ENCODE data around the gene COPZ1.

Gene COPZ1

DNA sequence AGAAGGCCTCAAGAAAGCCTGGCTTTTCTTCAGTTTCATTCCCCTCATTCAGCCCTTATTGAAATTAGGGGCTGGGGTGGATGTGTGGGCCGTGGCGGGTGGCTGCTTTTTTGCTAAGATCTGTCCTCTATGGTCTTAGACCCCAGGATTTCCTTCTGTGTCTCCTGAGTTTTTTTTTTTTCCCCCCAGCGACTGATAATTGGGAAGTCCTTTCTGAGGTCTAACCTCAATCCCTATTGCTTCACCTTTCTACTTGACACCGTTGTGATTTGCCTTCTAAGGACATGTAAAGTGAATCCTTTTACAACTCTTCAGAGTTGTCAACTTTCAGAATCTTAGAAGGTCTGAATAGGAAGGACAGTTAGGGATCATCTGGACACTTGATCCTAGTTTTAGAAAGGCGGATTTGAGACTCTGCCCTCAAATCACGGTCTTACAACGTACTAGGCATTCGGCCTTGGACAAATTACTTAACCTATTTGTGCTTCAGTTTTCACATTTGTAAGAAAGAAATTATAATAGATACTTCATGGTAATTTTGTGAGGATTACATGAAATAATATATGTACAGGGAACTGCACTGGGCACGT is 34.9 kb downstream of the COPZ1 start:
- TF ChIP-seq, protein P1, sequence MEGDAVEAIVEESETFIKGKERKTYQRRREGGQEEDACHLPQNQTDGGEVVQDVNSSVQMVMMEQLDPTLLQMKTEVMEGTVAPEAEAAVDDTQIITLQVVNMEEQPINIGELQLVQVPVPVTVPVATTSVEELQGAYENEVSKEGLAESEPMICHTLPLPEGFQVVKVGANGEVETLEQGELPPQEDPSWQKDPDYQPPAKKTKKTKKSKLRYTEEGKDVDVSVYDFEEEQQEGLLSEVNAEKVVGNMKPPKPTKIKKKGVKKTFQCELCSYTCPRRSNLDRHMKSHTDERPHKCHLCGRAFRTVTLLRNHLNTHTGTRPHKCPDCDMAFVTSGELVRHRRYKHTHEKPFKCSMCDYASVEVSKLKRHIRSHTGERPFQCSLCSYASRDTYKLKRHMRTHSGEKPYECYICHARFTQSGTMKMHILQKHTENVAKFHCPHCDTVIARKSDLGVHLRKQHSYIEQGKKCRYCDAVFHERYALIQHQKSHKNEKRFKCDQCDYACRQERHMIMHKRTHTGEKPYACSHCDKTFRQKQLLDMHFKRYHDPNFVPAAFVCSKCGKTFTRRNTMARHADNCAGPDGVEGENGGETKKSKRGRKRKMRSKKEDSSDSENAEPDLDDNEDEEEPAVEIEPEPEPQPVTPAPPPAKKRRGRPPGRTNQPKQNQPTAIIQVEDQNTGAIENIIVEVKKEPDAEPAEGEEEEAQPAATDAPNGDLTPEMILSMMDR (conservative IDR thresholded peaks at IDR 0.05) = no peak
- no peak for TF ChIP-seq ZFX (IDR thresholded peaks at IDR 0.05)
- peak overlapping the region; percentile 86 for H3K27ac ChIP-seq

DNA sequence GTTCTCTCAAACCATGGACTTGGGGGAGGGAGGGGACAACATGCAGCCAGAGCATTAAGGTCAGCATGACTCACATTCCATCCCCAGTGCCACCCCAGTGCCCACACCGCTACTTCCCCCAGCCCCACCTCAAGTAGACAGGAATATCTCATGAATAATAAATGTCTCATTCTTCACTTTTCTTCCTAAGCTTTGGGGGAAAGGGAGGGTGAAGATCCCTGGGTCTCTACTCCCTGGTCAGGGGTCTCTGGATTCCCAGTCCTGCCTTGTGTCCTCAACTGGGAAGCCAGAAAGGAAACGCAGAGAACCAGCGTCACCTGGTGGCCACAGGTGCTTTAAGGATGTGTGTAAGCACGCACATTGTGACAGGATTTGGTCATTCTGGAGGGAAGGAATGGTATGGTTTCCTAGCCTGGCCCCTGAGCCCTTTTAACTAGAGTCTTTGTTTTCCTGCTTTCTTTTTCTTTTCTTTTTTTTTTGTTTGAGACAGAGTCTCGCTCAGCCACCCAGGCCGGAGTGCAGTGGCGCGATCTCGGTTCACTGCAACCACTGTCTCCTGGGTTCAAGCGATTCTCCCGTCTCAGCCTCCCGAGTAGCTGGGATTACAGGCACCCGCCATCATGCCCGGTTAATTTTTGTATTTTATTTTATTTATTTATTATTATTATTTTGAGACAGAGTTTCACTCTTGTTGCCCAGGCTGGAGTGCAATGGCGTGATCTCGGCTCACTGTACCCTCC is 36.0 kb downstream of the COPZ1 start:
- TF ChIP-seq, protein P1 (conservative IDR thresholded peaks at IDR 0.05) = peak; percentile 84
- no peak for TF ChIP-seq ZFX (IDR thresholded peaks at IDR 0.05)
- H3K27ac ChIP-seq = no peak overlapping the region

DNA sequence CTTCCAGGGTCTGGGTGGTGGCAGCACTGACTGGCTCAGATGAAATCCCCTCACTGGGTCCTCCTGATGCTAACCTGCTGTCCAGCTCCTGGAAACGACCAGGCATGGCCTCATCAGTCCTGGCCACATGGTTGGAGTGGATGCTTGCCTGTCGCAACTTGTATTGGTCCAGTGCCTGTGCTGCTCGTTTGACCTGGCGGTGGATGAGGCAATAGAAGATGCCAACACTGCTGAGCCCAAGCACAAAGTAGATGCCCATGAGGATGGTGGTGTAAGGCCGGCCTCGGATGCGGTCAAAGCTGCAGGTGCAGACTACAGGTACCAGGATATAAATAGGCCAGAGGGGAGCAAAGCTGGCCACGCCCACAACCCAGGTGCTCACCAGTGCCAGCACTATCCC is 38.1 kb downstream of the COPZ1 start:
- H3K27ac ChIP-seq = no peak overlapping the region
- TF ChIP-seq ZFX (IDR thresholded peaks at IDR 0.05) = no peak
- TF ChIP-seq, protein P1 (conservative IDR thresholded peaks at IDR 0.05) = no peak

DNA sequence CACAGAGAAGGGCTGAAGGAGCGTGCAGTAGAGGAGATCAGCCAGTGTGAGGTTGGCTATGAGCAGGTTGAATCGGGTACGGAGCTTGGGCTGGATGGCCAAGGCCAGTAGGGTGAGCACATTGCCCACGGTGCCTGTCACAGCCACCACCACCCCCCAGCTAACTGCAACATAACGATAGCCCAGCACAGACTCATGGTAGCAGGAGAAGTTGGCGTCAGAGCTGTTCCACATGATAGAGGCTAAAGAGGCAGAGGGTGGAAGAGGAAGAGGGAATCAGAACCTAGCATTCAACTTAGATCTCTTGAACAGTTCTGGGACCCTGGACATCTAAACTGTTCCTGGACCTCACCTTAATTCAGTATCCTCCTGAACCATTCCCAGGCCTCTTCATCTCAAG is 38.7 kb downstream of the COPZ1 start:
- H3K27ac ChIP-seq = no peak overlapping the region
- no peak for TF ChIP-seq ZFX (IDR thresholded peaks at IDR 0.05)

DNA sequence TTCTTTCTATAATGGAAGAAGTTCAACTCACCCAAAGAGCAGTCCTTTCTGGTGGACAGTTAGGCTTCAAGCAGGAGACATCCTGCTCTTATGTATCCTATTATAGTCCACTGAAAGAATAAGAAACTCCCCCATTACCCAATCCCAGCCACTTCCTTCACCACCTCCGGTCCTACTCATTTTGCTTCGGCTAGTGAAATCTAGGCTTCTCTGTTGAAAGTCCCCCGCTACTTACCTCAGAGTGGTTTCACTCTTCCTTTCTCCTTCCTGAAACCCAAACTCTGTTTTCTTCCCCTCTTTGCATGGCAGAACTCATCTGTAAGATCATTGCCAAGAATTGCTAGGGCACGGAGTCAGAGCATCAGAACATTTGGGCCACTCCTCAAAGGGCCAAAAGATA is 39.5 kb downstream of the COPZ1 start, which contains the start of gene GPR84:
Gene GPR84 (minus strand): TSS at position 74 of the 400 bp plus-strand sequence. CDS start 635 bp downstream, outside the sequence.
- no peak within 1 kb of the TSS for H3K27ac ChIP-seq
- TF ChIP-seq, protein P1 (conservative IDR thresholded peaks at IDR 0.05) = no peak
- TF ChIP-seq ZFX (IDR thresholded peaks at IDR 0.05) = no peak

DNA sequence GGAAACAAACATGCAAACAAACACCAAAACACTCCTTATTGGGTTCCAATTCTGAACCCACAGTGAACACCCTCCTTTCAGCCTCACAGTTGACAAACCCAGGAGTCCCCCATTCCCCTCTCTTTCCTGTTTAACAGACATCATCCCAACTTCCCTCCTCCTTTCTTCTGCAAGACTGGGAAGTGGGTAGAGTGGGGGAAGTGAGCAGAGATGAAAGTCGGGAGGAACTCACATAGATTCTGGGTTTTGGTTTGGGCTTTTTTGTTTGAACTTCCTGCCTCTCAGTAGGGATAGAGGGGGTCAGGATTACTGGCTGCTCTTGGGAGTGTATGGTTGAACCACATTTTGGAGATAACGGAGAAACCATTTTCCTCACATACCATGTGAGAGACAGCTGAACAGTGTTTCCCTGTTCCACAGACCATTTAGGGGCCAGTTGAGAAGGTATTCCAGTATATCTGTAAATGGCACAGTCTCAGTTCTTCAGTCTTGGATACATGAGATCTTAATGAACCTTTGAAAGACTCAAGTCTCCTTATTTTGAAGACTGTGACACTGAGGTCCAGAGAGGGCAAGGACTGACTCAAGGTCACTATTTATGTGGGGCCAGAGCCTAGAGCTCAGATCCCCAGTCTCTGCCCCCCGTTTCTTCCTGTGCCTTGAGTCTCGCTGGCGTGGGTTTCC is 43.2 kb downstream of the COPZ1 start:
- TF ChIP-seq, protein P1 (conservative IDR thresholded peaks at IDR 0.05) = no peak
- no peak for TF ChIP-seq ZFX (IDR thresholded peaks at IDR 0.05)
- H3K27ac ChIP-seq = no peak overlapping the region

DNA sequence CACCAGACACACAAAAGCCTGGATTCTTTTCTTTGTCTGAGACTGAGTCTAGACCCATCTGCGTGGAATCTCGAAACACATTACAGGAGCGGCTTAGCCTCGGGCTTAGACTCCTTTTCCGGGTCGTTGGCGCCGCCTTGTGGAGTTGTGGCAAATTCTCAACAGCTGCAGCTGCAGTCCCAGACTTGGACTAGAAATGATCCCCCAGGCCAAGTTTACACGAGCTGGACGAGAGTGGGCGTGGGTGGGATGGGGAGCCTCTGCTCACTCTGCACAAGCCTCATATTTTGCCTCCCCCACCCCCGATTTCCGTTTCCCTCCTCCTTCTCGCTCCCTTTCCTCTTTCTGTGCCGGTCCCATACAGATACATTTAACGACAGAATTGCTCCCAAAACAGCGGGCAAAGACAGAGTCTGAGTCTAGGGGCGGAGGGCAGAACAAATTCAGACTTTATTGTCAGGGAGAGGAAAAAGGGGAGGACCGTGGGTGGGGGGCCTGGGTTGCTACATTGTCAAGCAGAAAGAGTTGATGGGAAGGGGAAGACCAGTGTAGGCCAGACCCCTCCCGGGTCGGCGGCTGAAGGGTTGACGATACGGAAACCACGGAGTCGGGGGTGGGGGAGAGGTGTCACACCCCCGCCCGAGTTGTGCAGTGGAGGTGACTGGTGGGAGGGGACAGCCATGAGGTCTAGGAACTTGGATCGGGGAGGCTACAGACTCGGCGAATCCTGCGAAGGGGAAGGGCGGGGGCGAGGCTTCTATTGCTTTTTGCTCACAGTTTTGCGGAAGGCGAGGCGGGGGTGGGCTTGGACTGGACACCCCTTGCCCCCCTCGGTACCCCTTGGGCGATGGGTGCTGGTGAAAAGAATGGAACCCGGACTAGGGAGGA is 44.0 kb downstream of the COPZ1 start:
- TF ChIP-seq ZFX (IDR thresholded peaks at IDR 0.05) = no peak
- TF ChIP-seq, protein P1 (conservative IDR thresholded peaks at IDR 0.05) = peak; percentile 94
- no peak overlapping the region for H3K27ac ChIP-seq

All from C4-2B (cell line).